ENCODE measurements around the gene AP4E1.

Gene AP4E1

DNA sequence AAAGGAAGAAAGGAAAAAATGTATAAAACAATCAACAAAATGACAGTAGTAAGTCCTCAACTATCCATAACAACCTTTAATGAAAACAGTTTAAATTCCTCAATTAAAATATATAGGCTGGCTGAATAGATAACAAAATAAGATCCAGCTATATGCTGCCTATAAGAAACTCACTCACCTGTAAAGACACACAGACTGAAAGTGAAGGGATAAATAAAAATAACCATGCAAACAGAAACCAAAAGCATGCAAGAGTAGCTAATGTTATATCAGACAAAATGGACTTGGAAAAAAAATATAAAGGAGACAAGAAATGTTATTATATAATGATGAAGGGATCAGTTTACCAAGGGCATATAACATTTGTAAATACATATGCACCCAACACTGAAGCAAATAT is 51.2 kb downstream of the AP4E1 start:
- no peak for TF ChIP-seq CTCF (IDR thresholded peaks at IDR 0.05; ENCODE audit: control insufficient read depth, insufficient read depth, low read depth, low read length, missing control alignments)
- no peak for DNase-seq (ENCODE audit: low read depth)
- no peak overlapping the region for H3K4me3 ChIP-seq (ENCODE audit: control insufficient read depth, low read depth, low read length)

DNA sequence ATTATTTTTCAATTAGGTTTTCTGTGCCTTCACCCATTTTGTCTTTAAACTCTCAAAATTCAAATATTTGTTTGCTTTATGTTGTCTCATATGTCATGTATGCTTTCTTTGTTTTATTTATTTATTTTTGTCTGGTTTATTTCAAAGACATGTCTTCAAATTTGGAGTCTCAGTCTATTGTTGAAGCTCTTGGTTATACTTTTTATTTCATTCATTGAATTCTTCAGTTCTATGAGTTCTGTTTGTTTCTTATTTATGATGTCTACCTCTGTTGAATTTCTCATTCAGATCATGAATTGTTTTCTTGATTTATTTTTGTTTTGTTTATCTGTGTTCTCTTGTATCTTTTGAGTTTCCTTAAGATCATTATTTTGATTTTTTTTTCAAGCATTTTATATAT is 55.6 kb downstream of the AP4E1 start:
- H3K4me3 ChIP-seq (ENCODE audit: control insufficient read depth, low read depth, low read length): no peak overlapping the region
- TF ChIP-seq CTCF (IDR thresholded peaks at IDR 0.05; ENCODE audit: control insufficient read depth, insufficient read depth, low read depth, low read length, missing control alignments): no peak
- DNase-seq (ENCODE audit: low read depth): no peak

- no peak for DNase-seq (ENCODE audit: low read depth)
- TF ChIP-seq CTCF (IDR thresholded peaks at IDR 0.05; ENCODE audit: control insufficient read depth, insufficient read depth, low read depth, low read length, missing control alignments): no peak
- no peak overlapping the region for H3K4me3 ChIP-seq (ENCODE audit: control insufficient read depth, low read depth, low read length)
Observed at GRCh38 chr15:50968353-50968752, 59.9 kb downstream of the AP4E1 start.

DNA sequence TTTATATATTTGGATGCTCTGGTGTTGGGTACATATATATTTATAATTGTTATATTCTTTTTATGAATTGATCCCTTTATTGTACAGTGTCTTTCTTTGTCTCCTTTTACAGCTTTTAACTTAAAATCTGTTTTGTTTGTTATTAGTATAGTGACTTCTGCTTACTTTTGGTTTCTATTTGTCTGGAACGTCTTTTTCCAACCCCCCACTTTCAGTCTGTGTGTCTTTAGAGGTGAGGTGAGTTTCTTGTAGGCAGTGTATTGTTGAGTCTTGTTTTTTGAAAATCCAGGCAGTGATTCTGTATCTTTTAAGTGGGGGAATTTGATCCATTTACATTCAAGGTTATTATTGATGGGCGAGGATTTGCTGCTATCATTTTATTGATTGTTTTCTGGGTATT is 62.0 kb downstream of the AP4E1 start:
- no peak for TF ChIP-seq CTCF (IDR thresholded peaks at IDR 0.05; ENCODE audit: control insufficient read depth, insufficient read depth, low read depth, low read length, missing control alignments)
- H3K4me3 ChIP-seq (ENCODE audit: control insufficient read depth, low read depth, low read length): no peak overlapping the region
- DNase-seq (ENCODE audit: low read depth): no peak

GRCh38 chr15:50971115-50971514 is 62.6 kb downstream of the AP4E1 start:
- H3K4me3 ChIP-seq (ENCODE audit: control insufficient read depth, low read depth, low read length): no peak overlapping the region
- DNase-seq (ENCODE audit: low read depth): no peak
- TF ChIP-seq CTCF (IDR thresholded peaks at IDR 0.05; ENCODE audit: control insufficient read depth, insufficient read depth, low read depth, low read length, missing control alignments): no peak

GRCh38 chr15:50971542-50971941 is 63.1 kb downstream of the AP4E1 start:
- H3K4me3 ChIP-seq (ENCODE audit: control insufficient read depth, low read depth, low read length): no peak overlapping the region
- TF ChIP-seq CTCF (IDR thresholded peaks at IDR 0.05; ENCODE audit: control insufficient read depth, insufficient read depth, low read depth, low read length, missing control alignments): no peak
- no peak for DNase-seq (ENCODE audit: low read depth)

GRCh38 chr15:50973605-50974004 is 65.1 kb downstream of the AP4E1 start:
- no peak overlapping the region for H3K4me3 ChIP-seq (ENCODE audit: control insufficient read depth, low read depth, low read length)
- DNase-seq (ENCODE audit: low read depth): no peak
- TF ChIP-seq CTCF (IDR thresholded peaks at IDR 0.05; ENCODE audit: control insufficient read depth, insufficient read depth, low read depth, low read length, missing control alignments): no peak

Data from AG09309 (cell line).